Thoracic aorta (tissue), 2 donors: Measurements from ENCODE around the gene SLC9A3. TPM values are rescaled to one million over a fixed set of nuclear protein-coding genes. Genes with fewer than 3 reads are reported as not detected.

Experiments
- ATAC-seq: fragments of 150-250 bp; one replicate; pipeline ENCODE4 v1.8.0; 2017; ENCODE audit warnings: low read depth; ENCODE audit not compliant: insufficient number of reproducible peaks, low FRiP score
- DNase-seq: peaks from one replicate; pipeline ENCODE4 v3.0.0-alpha.2; 2020; ENCODE audit warnings: low spot score
- H3K27ac ChIP-seq, 2 donors: fragments of 200-600 bp; sonication (generic); 1 replicate in 1 of 2; 2 replicates in 1 of 2; pipeline ENCODE4 v1.5.1; 2016; ENCODE audit warnings: mild to moderate bottlenecking in 2 of 2, moderate library complexity in 2 of 2
- H3K27me3 ChIP-seq: fragments of 200-600 bp; sonication (generic); replicated peaks from 2 replicates; pipeline ENCODE4 v1.6.0; 2016; ENCODE audit warnings: mild to moderate bottlenecking; ENCODE audit not compliant: insufficient read depth
- H3K36me3 ChIP-seq: fragments of 200-600 bp; sonication (generic); one replicate; pipeline ENCODE4 v1.5.1; 2016
- H3K4me1 ChIP-seq, 2 donors: fragments of 200-600 bp; sonication (generic); 1 replicate in 1 of 2; 2 replicates in 1 of 2; pipeline versions ENCODE4 v1.5.1 to v1.6.0; 2016; ENCODE audit warnings: low read depth in 2 of 2, mild to moderate bottlenecking in 1 of 2; ENCODE audit not compliant: control insufficient read depth in 1 of 2
- H3K4me3 ChIP-seq: fragments of 200-600 bp; sonication (generic); 2 replicates; pipeline ENCODE4 v1.5.1; 2016; ENCODE audit warnings: mild to moderate bottlenecking
- H3K9me3 ChIP-seq: fragments of 200-600 bp; sonication (generic); 2 replicates; pipeline ENCODE4 v1.5.1; 2016
- total RNA-seq, 2 donors: library from RNA; depleted of rRNA; stranded (reverse); fragments of >200 nt; gene quantifications; one replicate each; pipeline versions ENCODE4 v1.1.0 to v1.2.3, GENCODE V29; 2016
- TF ChIP-seq, protein P1 (sequence below): fragments of 200-600 bp; sonication (generic); IDR thresholded peaks from one replicate; pipeline ENCODE4 v1.5.1; 2019; ENCODE audit warnings: antibody characterized with exemption

Gene SLC9A3
- total RNA-seq, 2 donors from 2014 or later: 1.6 to 1.8 TPM

GRCh38 chr5:531101-531748, 7.0 kb upstream of the SLC9A3 start:
- Histone ChIP-seq H3K36me3 (no peaks in the 10 kb centered on the region), H3K4me3 (no peak overlapping the region), H3K9me3 (no peaks in the 10 kb centered on the region), H3K27ac (no peak overlapping the region), H3K27me3 (no peaks in the 10 kb centered on the region), H3K4me1 (peaks cover 0 to 5% of the 10 kb centered on the region in 2 donors)
- ATAC-seq: no peak
- DNase-seq: no peak
- TF ChIP-seq, protein P1, sequence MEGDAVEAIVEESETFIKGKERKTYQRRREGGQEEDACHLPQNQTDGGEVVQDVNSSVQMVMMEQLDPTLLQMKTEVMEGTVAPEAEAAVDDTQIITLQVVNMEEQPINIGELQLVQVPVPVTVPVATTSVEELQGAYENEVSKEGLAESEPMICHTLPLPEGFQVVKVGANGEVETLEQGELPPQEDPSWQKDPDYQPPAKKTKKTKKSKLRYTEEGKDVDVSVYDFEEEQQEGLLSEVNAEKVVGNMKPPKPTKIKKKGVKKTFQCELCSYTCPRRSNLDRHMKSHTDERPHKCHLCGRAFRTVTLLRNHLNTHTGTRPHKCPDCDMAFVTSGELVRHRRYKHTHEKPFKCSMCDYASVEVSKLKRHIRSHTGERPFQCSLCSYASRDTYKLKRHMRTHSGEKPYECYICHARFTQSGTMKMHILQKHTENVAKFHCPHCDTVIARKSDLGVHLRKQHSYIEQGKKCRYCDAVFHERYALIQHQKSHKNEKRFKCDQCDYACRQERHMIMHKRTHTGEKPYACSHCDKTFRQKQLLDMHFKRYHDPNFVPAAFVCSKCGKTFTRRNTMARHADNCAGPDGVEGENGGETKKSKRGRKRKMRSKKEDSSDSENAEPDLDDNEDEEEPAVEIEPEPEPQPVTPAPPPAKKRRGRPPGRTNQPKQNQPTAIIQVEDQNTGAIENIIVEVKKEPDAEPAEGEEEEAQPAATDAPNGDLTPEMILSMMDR: no peak

- H3K27me3 ChIP-seq: no peaks in the 10 kb centered on the region
- H3K36me3 ChIP-seq: no peaks in the 10 kb centered on the region
- TF ChIP-seq, protein P1: no peak
- H3K9me3 ChIP-seq: no peaks in the 10 kb centered on the region
- DNase-seq (no peak), ATAC-seq (no peak)
- peaks cover 0 to 5% of the 10 kb centered on the region in 2 donors for H3K4me1 ChIP-seq
- no peak overlapping the region for H3K27ac ChIP-seq
- no peak overlapping the region for H3K4me3 ChIP-seq
Measured at GRCh38 chr5:530001-530955, 6.0 kb upstream of the SLC9A3 start.

DNA sequence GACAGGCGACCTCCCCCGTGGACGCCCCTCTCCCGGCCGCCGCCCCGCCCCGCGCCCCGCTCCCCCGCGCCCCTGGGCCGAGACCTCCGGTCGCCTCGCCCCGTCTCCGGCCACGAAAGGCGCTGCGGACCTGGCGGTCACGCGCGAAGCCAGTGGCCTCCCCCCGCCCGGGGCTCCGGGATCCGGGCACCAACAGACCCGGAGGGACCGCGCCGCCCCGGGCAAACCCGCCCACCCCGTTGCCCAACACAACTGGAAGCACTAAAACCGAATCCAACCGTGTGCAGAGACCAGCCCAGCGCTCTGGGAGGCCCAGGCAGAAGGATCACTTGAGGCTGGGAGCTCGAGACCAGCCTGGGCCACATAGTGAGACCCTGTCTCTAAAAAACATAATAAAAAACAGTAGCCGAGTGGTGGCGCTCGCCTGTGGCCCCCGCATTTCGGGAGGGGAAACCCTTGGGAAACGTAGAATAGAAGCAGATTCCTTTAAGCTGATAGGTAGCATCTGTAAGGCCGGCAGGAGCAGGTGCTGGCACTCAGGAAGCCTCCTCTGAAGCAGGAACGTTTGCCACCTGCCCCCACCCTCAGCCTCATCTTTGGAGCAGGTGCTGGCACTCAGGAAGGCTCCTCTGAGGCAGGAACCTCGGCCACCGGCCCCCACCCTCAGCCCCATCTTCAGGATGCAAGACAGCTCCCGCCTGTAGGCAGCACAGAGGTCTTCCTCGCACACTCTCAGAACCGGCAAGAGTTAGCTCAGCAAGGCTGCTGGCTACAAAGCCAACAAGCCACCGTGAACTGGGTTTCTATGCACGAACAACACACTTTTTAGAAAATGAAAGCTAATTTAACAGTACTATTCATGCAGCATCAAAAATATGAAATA, 4.6 kb upstream of the SLC9A3 start:
- no peak overlapping the region for H3K27ac ChIP-seq
- H3K9me3 ChIP-seq: no peaks in the 10 kb centered on the region
- ATAC-seq (no peak), DNase-seq (no peak)
- no peaks in the 10 kb centered on the region for H3K27me3 ChIP-seq
- H3K36me3 ChIP-seq: no peaks in the 10 kb centered on the region
- no peak overlapping the region for H3K4me3 ChIP-seq
- H3K4me1 ChIP-seq: peaks cover 5 to 11% of the 10 kb centered on the region in 2 donors
- TF ChIP-seq, protein P1: no peak

GRCh38 chr5:527646-528628, 3.7 kb upstream of the SLC9A3 start:
- Histone ChIP-seq H3K27ac (no peak overlapping the region), H3K4me3 (no peak overlapping the region)

More at GRCh38 chr5:527646-528628, 3.7 kb upstream of the SLC9A3 start:
- Histone ChIP-seq H3K27me3 (no peaks in the 10 kb centered on the region), H3K9me3 (no peaks in the 10 kb centered on the region), H3K4me1 (peaks cover 5 to 16% of the 10 kb centered on the region in 2 donors), H3K36me3 (no peaks in the 10 kb centered on the region)
- TF ChIP-seq, protein P1: no peak
- DNase-seq (no peak), ATAC-seq (no peak)
